HCT116 (cell line): Measurements from ENCODE around the gene SLC38A9. TPM values are rescaled to one million over a fixed set of nuclear protein-coding genes. Genes with fewer than 3 reads are reported as not detected.

Experiments
- ATAC-seq: fragments of 200-7000 bp; cut with Tn5 transposase; 2 replicates; pipeline ENCODE4 v1.9.1; 2020; ENCODE audit warnings: mild to moderate bottlenecking, moderate library complexity
- BruUV-seq: library from RNA; stranded (reverse); fragments of 400-500 nt; replicated peaks from 2 replicates; lab custom pipeline; 2021; lab: Mats Ljungman, UMichigan
- CTCF ChIA-PET: fragments of 300-600 bp; sonication (Branson Sonifier 250); formaldehyde crosslinking; loops from one replicate; lab custom pipeline; 2021; ENCODE audit warnings: antibody characterized with exemption; lab: Charles Lee
- POLR2A ChIA-PET: fragments of 300-600, 350-600 bp; sonication (Branson Sonifier 250); formaldehyde crosslinking; loops from one replicate; lab custom pipeline; 2021; ENCODE audit warnings: antibody characterized with exemption; lab: Charles Lee
- RAD21 ChIA-PET, 2 experiments: fragments of 300-600 bp; sonication (Branson Sonifier 250); formaldehyde crosslinking; loops; one replicate each; lab custom pipeline; 2023; ENCODE audit warnings: low total read pairs in 2 of 2; ENCODE audit not compliant: uncharacterized antibody in 2 of 2, unreplicated experiment in 2 of 2, low non-redundant PET in 1 of 2; lab: Charles Lee
- DNase-seq: peaks from one replicate; pipeline ENCODE4 v3.0.0-alpha.2; 2010; ENCODE audit warnings: low read depth, low spot score
- H2AFZ ChIP-seq: fragments of 200-600 bp; shearing (Covaris generic), sonication (generic); 2 replicates; pipeline ENCODE4 v1.6.1; 2017; ENCODE audit warnings: low read depth, mixed run types, mixed read lengths, antibody characterized with exemption, low read length; ENCODE audit not compliant: poor library complexity, severe bottlenecking
- H3K27ac ChIP-seq: 2 replicates; pipeline ENCODE4 v1.5.1; 2012; ENCODE audit warnings: low read depth, low read length
- H3K27me3 ChIP-seq: fragments of 200-600 bp; sonication (generic); 2 replicates; pipeline ENCODE4 v1.6.1; 2016; ENCODE audit warnings: mixed run types, low read length, mixed read lengths; ENCODE audit not compliant: insufficient read depth
- H3K36me3 ChIP-seq, 2 experiments: fragments of 200-500 bp in 1 of 2; fragments of 200-600 bp in 1 of 2; sonication (Bioruptor generic) in 1 of 2; sonication (generic) in 1 of 2; 2 replicates each; pipeline versions ENCODE4 v1.5.1 to v1.6.1; 2014 to 2016; ENCODE audit warnings: low read length in 2 of 2, inconsistent platforms in 1 of 2, mixed read lengths in 1 of 2, mixed run types in 1 of 2; ENCODE audit not compliant: insufficient read depth in 2 of 2, control insufficient read depth in 1 of 2
- H3K4me1 ChIP-seq, 2 experiments: fragments of 200-600 bp in 1 of 2; sonication (generic) in 1 of 2; 2 replicates each; pipeline versions ENCODE4 v1.5.1 to v1.6.1; 2012 to 2017; ENCODE audit warnings: low read length in 2 of 2, inconsistent platforms in 1 of 2, mild to moderate bottlenecking in 1 of 2, mixed read lengths in 1 of 2, mixed run types in 1 of 2, moderate library complexity in 1 of 2; ENCODE audit not compliant: insufficient read depth in 2 of 2, control insufficient read depth in 1 of 2
- H3K4me2 ChIP-seq: fragments of 200-600 bp; sonication (generic); 2 replicates; pipeline ENCODE4 v1.6.1; 2017; ENCODE audit warnings: mixed run types, low read length, mixed read lengths
- H3K4me3 ChIP-seq, 2 experiments: fragments of 200-600 bp in 1 of 2; sonication (generic) in 1 of 2; replicated peaks in 1 of 2; 2 replicates each; pipeline ENCODE4 v1.5.1; 2011 to 2016; ENCODE audit warnings: low read length in 2 of 2, control low read depth in 1 of 2, low read depth in 1 of 2, mild to moderate bottlenecking in 1 of 2, mixed read lengths in 1 of 2, mixed run types in 1 of 2
- H3K79me2 ChIP-seq: fragments of 200-600 bp; sonication (generic); 2 replicates; pipeline ENCODE4 v1.6.1; 2017; ENCODE audit warnings: mild to moderate bottlenecking, mixed run types, low read length, moderate library complexity, mixed read lengths; ENCODE audit not compliant: insufficient read depth
- H3K9ac ChIP-seq: fragments of 200-600 bp; sonication (generic); 2 replicates; pipeline ENCODE4 v1.6.1; 2016; ENCODE audit warnings: low read length, mixed read lengths
- H3K9me2 ChIP-seq: fragments of 200-600 bp; sonication (generic), shearing (Covaris generic); 2 replicates; pipeline ENCODE4 v1.6.1; 2017; ENCODE audit warnings: mixed run types, mild to moderate bottlenecking, moderate library complexity; ENCODE audit not compliant: insufficient read depth
- H3K9me3 ChIP-seq, 2 experiments: fragments of 200-500 bp in 1 of 2; fragments of 200-600 bp in 1 of 2; sonication (Bioruptor generic) in 1 of 2; sonication (generic) in 1 of 2; 2 replicates each; pipeline ENCODE4 v1.6.1; 2014 to 2017; ENCODE audit warnings: low read length in 2 of 2, mixed read lengths in 2 of 2, inconsistent platforms in 1 of 2, low read depth in 1 of 2, mild to moderate bottlenecking in 1 of 2, mixed run types in 1 of 2, moderate library complexity in 1 of 2; ENCODE audit not compliant: control insufficient read depth in 1 of 2, insufficient read depth in 1 of 2
- H4K20me1 ChIP-seq: fragments of 200-600 bp; sonication (generic), shearing (Covaris generic); 2 replicates; pipeline ENCODE4 v1.6.1; 2017; ENCODE audit warnings: mixed run types, mild to moderate bottlenecking, moderate library complexity; ENCODE audit not compliant: insufficient read depth
- ATF3 ChIP-seq: IDR thresholded peaks from 2 replicates; pipeline ENCODE4 v1.6.1; 2012
- CBX3 ChIP-seq: IDR thresholded peaks from 2 replicates; pipeline ENCODE4 v1.6.1; 2012; ENCODE audit warnings: low read depth
- CEBPB ChIP-seq: IDR thresholded peaks from 2 replicates; pipeline ENCODE4 v1.6.1; 2012; ENCODE audit warnings: low read depth
- ELF1 ChIP-seq: IDR thresholded peaks from 2 replicates; pipeline ENCODE4 v1.6.1; 2012; ENCODE audit warnings: low read depth, borderline replicate concordance
- EZH2 ChIP-seq: fragments of 200-600 bp; sonication (generic); IDR thresholded peaks from 2 replicates; pipeline ENCODE4 v1.6.1; 2017; ENCODE audit warnings: antibody characterized with exemption, mixed run types
- EZH2phosphoT487 ChIP-seq: fragments of 200-600 bp; IDR thresholded peaks from 2 replicates; pipeline ENCODE4 v1.6.1; 2018; ENCODE audit warnings: antibody characterized with exemption, borderline replicate concordance
- FOSL1 ChIP-seq: IDR thresholded peaks from 2 replicates; pipeline ENCODE4 v1.6.1; 2012; ENCODE audit warnings: low read depth
- JUND ChIP-seq: IDR thresholded peaks from 2 replicates; pipeline ENCODE4 v1.6.1; 2012
- POLR2A ChIP-seq: IDR thresholded peaks from 2 replicates; pipeline ENCODE4 v1.7.0; 2011; ENCODE audit warnings: borderline replicate concordance; ENCODE audit not compliant: insufficient read depth, insufficient read length; ENCODE audit errors: extremely low read depth
- RAD21 ChIP-seq: IDR thresholded peaks from 2 replicates; pipeline ENCODE4 v1.6.1; 2012; ENCODE audit warnings: low read depth, mild to moderate bottlenecking
- SIN3A ChIP-seq: IDR thresholded peaks from 2 replicates; pipeline ENCODE4 v1.6.1; 2012; ENCODE audit warnings: low read depth
- YY1 ChIP-seq: IDR thresholded peaks from 2 replicates; pipeline ENCODE4 v1.6.1; 2011; ENCODE audit warnings: low read length, low read depth, moderate library complexity, mild to moderate bottlenecking; ENCODE audit not compliant: insufficient replicate concordance; ENCODE audit errors: extremely low read depth
- intact Hi-C: fragments of 100-400 bp; cut with micrococcal nuclease; formaldehyde crosslinking; loops from 2 replicates; pipeline ENCODE4 v1.10.0; 2022
- total RNA-seq: library from RNA; stranded (reverse); gene quantifications from one replicate; pipeline ENCODE4 v1.2.1, GENCODE V29; 2021; ENCODE audit not compliant: unreplicated experiment
- TF ChIP-seq, protein P1 (sequence below): IDR thresholded peaks from 2 replicates; pipeline ENCODE4 v1.6.1; 2012; ENCODE audit warnings: low read depth
- TF ChIP-seq, protein P2 (sequence below): IDR thresholded peaks from 2 replicates; pipeline ENCODE4 v1.6.1; 2011; ENCODE audit warnings: mild to moderate bottlenecking, low read length, moderate library complexity; ENCODE audit not compliant: insufficient replicate concordance; ENCODE audit errors: extremely low read depth
- TF ChIP-seq, protein P3 (sequence below): IDR thresholded peaks from 2 replicates; pipeline ENCODE4 v1.6.1; 2012

The SLC38A9 gene
- total RNA-seq, 1 experiment from 2014 or later = 12.6 TPM

GRCh38 chr5:55681301-55681700, 30.8 kb downstream of the SLC38A9 start:
- Histone ChIP-seq H3K4me3 (no peak overlapping the region), H3K36me3 (no peaks in the 10 kb centered on the region), H3K9me3 (no peaks in the 10 kb centered on the region), H3K27ac (no peak overlapping the region), H2AFZ (no peak overlapping the region), H3K4me1 (peaks cover 0 to 8% of the 10 kb centered on the region in 2 experiments; a peak in 2 of 4 replicates), H3K27me3 (no peaks in the 10 kb centered on the region), H4K20me1 (no peaks in the 10 kb centered on the region), H3K9ac (no peak overlapping the region), H3K4me2 (no peak overlapping the region), H3K79me2 (no peaks in the 10 kb centered on the region), H3K9me2 (no peaks in the 10 kb centered on the region)
- TF ChIP-seq RAD21 (no peak), ELF1 (no peak), CBX3 (no peak)
- ChIA-PET POLR2A (no interaction called here), CTCF (no interaction called here), RAD21 (no interaction called here)
- intact Hi-C loops = no loop called here
- DNase-seq (no peak), ATAC-seq (no peak)
- no TSS peak for BruUV-seq

DNA sequence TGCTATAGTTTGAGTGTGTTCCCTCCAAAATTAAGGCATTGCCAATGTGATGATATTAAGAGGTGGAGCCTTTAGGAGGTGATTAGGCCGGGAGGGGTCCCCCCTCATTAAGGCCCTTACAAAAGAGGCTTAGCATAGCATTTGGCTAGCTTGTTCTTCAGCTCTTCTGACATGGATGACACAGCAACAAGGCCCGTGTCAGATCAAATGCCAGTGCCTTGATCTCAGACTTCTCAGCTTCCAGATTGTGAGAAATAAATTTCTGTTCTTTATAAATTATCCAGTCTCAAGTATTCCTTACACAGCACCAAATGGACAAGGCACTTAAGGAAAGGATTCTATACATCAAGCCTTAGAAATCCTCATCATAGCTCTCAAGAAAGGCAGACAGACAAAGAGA, 31.8 kb downstream of the SLC38A9 start:
- H3K9me3 ChIP-seq = no peaks in the 10 kb centered on the region
- H3K9ac ChIP-seq = no peak overlapping the region
- BruUV-seq = no TSS peak
- ChIA-PET POLR2A (no interaction called here), RAD21 (no interaction called here), CTCF (no interaction called here)
- H3K27ac ChIP-seq = no peak overlapping the region
- H3K36me3 ChIP-seq = no peaks in the 10 kb centered on the region
- H4K20me1 ChIP-seq = no peaks in the 10 kb centered on the region
- no peak for ATAC-seq
- no peak overlapping the region for H2AFZ ChIP-seq
- no peak for DNase-seq
- no peak overlapping the region for H3K4me2 ChIP-seq
- intact Hi-C loops = no loop called here
- H3K9me2 ChIP-seq = no peaks in the 10 kb centered on the region
- H3K4me3 ChIP-seq = no peak overlapping the region
- TF ChIP-seq JUND = no peak
- no peak for TF ChIP-seq ATF3
- TF ChIP-seq POLR2A = no peak
- TF ChIP-seq EZH2phosphoT487 = no peak
- no peak for TF ChIP-seq FOSL1
- TF ChIP-seq YY1 = no peak
- no peak for TF ChIP-seq EZH2
- TF ChIP-seq CEBPB = no peak
- no peak for TF ChIP-seq SIN3A
- TF ChIP-seq, protein P1, sequence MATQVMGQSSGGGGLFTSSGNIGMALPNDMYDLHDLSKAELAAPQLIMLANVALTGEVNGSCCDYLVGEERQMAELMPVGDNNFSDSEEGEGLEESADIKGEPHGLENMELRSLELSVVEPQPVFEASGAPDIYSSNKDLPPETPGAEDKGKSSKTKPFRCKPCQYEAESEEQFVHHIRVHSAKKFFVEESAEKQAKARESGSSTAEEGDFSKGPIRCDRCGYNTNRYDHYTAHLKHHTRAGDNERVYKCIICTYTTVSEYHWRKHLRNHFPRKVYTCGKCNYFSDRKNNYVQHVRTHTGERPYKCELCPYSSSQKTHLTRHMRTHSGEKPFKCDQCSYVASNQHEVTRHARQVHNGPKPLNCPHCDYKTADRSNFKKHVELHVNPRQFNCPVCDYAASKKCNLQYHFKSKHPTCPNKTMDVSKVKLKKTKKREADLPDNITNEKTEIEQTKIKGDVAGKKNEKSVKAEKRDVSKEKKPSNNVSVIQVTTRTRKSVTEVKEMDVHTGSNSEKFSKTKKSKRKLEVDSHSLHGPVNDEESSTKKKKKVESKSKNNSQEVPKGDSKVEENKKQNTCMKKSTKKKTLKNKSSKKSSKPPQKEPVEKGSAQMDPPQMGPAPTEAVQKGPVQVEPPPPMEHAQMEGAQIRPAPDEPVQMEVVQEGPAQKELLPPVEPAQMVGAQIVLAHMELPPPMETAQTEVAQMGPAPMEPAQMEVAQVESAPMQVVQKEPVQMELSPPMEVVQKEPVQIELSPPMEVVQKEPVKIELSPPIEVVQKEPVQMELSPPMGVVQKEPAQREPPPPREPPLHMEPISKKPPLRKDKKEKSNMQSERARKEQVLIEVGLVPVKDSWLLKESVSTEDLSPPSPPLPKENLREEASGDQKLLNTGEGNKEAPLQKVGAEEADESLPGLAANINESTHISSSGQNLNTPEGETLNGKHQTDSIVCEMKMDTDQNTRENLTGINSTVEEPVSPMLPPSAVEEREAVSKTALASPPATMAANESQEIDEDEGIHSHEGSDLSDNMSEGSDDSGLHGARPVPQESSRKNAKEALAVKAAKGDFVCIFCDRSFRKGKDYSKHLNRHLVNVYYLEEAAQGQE = no peak
- TF ChIP-seq, protein P2, sequence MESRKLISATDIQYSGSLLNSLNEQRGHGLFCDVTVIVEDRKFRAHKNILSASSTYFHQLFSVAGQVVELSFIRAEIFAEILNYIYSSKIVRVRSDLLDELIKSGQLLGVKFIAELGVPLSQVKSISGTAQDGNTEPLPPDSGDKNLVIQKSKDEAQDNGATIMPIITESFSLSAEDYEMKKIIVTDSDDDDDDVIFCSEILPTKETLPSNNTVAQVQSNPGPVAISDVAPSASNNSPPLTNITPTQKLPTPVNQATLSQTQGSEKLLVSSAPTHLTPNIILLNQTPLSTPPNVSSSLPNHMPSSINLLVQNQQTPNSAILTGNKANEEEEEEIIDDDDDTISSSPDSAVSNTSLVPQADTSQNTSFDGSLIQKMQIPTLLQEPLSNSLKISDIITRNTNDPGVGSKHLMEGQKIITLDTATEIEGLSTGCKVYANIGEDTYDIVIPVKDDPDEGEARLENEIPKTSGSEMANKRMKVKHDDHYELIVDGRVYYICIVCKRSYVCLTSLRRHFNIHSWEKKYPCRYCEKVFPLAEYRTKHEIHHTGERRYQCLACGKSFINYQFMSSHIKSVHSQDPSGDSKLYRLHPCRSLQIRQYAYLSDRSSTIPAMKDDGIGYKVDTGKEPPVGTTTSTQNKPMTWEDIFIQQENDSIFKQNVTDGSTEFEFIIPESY = no peak
- TF ChIP-seq, protein P3, sequence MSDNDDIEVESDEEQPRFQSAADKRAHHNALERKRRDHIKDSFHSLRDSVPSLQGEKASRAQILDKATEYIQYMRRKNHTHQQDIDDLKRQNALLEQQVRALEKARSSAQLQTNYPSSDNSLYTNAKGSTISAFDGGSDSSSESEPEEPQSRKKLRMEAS = no peak
- H3K79me2 ChIP-seq = no peaks in the 10 kb centered on the region
- H3K4me1 ChIP-seq = peaks cover 0 to 8% of the 10 kb centered on the region in 2 experiments; a peak in 2 of 4 replicates
- H3K27me3 ChIP-seq = no peaks in the 10 kb centered on the region
